HepG2 (cell line): ENCODE results near the gene TBCEL. TPM values are rescaled to one million over a fixed set of nuclear protein-coding genes. Genes with fewer than 3 reads are reported as not detected.

Experiments
- ATAC-seq: fragments of 200-7000 bp; cut with Tn5 transposase; 3 replicates; pipeline ENCODE4 v1.9.1; 2020; ENCODE audit warnings: mild to moderate bottlenecking, moderate library complexity
- BruUV-seq: library from RNA; stranded (reverse); fragments of 400-500 nt; replicated peaks from 2 replicates; lab custom pipeline; 2021; lab: Mats Ljungman, UMichigan
- CTCF ChIA-PET: fragments of 300-600 bp; formaldehyde crosslinking; extraction: SDS; loops from one replicate; lab custom pipeline; 2021; ENCODE audit warnings: low total read pairs, inconsistent platforms, low intra/inter-chr PET ratio; lab: Yijun Ruan, JAX
- POLR2A ChIA-PET: fragments of 350-600 bp; sonication (Branson Sonifier 250); formaldehyde crosslinking; loops from one replicate; lab custom pipeline; 2020; ENCODE audit warnings: antibody characterized with exemption, inconsistent platforms; lab: Yijun Ruan, JAX
- DNase-seq: peaks from one replicate; pipeline ENCODE4 v3.0.0-alpha.2; 2015; ENCODE audit warnings: low spot score
- FAIRE-seq: peaks from 3 replicates; lab custom pipeline; 2011; peaks lifted over from hg19 to GRCh38; lab: Jason Lieb, UNC
- H2AFZ ChIP-seq: one replicate; pipeline ENCODE4 v1.6.1; 2011; ENCODE audit warnings: low read length, inconsistent platforms
- H3K27ac ChIP-seq: fragments of 300-600 bp; 3 replicates; pipeline ENCODE4 v1.8.0; 2011; ENCODE audit warnings: mixed run types, mild to moderate bottlenecking, mixed read lengths, low read length, inconsistent platforms; ENCODE audit not compliant: insufficient read depth; ENCODE audit errors: extremely low read length
- H3K27me3 ChIP-seq, 2 experiments: fragments of 200-600 bp in 1 of 2; 2 replicates in 1 of 2; 3 replicates in 1 of 2; pipeline versions ENCODE4 v1.6.0 to v1.8.0; 2011; ENCODE audit warnings: low read length in 2 of 2, mild to moderate bottlenecking in 2 of 2, moderate library complexity in 2 of 2, inconsistent platforms in 1 of 2; ENCODE audit not compliant: insufficient read depth in 2 of 2, control insufficient read depth in 1 of 2
- H3K36me3 ChIP-seq, 2 experiments: fragments of 200-600 bp in 1 of 2; replicated peaks in 1 of 2; 2 replicates in 1 of 2; 3 replicates in 1 of 2; pipeline versions ENCODE4 v1.5.1 to v1.8.0; 2011; ENCODE audit warnings: low read length in 2 of 2, inconsistent platforms in 1 of 2; ENCODE audit not compliant: insufficient read depth in 2 of 2, control insufficient read depth in 1 of 2
- H3K4me1 ChIP-seq: 2 replicates; pipeline ENCODE4 v1.5.1; 2012; ENCODE audit warnings: low read length, inconsistent platforms; ENCODE audit not compliant: insufficient read depth
- H3K4me2 ChIP-seq: 2 replicates; pipeline ENCODE4 v1.6.0; 2011; ENCODE audit warnings: low read depth, low read length, inconsistent platforms
- H3K4me3 ChIP-seq, 3 experiments: fragments of 200-600 bp in 1 of 3; sonication (generic), shearing (Covaris generic) in 1 of 3; replicated peaks in 1 of 3; 2 replicates each; pipeline ENCODE4 v1.5.1; 2011 to 2016; ENCODE audit warnings: low read length in 3 of 3, inconsistent platforms in 2 of 3, low read depth in 2 of 3, mild to moderate bottlenecking in 2 of 3, control low read depth in 1 of 3, mixed read lengths in 1 of 3; ENCODE audit not compliant: insufficient read depth in 1 of 3
- H3K79me2 ChIP-seq: one replicate; pipeline ENCODE4 v1.6.1; 2011; ENCODE audit warnings: low read length, inconsistent platforms; ENCODE audit not compliant: insufficient read depth
- H3K9ac ChIP-seq: 2 replicates; pipeline ENCODE4 v1.6.0; 2011; ENCODE audit warnings: mild to moderate bottlenecking, low read depth, low read length, inconsistent platforms; ENCODE audit not compliant: insufficient read depth
- H3K9me3 ChIP-seq: 2 replicates; pipeline ENCODE4 v1.5.1; 2012; ENCODE audit warnings: mild to moderate bottlenecking, low read length
- H4K20me1 ChIP-seq: 2 replicates; pipeline ENCODE4 v1.6.0; 2011; ENCODE audit warnings: inconsistent platforms, mild to moderate bottlenecking, low read length, moderate library complexity; ENCODE audit not compliant: insufficient read depth
- ATF4 ChIP-seq, 2 experiments: fragments of 450-650 bp in 1 of 2; sonication (generic) in 1 of 2; formaldehyde crosslinking; IDR thresholded peaks; 2 replicates each; pipeline versions ENCODE4 v1.5.0 to v1.8.0; 2020 to 2022; ENCODE audit warnings: mild to moderate bottlenecking in 1 of 2, missing genetic modification reagents in 1 of 2
- CCDC6 ChIP-seq: sonication (generic); formaldehyde crosslinking; IDR thresholded peaks from 2 replicates; pipeline ENCODE4 v1.8.1; 2022; ENCODE audit warnings: mild to moderate bottlenecking, missing genetic modification reagents, moderate library complexity
- CEBPB ChIP-seq: IDR thresholded peaks from 2 replicates; pipeline ENCODE4 v1.6.1; 2011; ENCODE audit warnings: low read depth, low read length, improper control_type of control experiment, borderline replicate concordance
- CTCF ChIP-seq: sonication (generic); formaldehyde crosslinking; IDR thresholded peaks from 2 replicates; pipeline ENCODE4 v1.5.0; 2020; ENCODE audit warnings: mild to moderate bottlenecking, missing genetic modification reagents, moderate library complexity
- MIXL1 ChIP-seq: IDR thresholded peaks from 2 replicates; pipeline ENCODE4 v1.6.1; 2016
- RAD21 ChIP-seq: fragments of 450-650 bp; formaldehyde crosslinking; IDR thresholded peaks from 2 replicates; pipeline ENCODE4 v1.5.0; 2020; ENCODE audit warnings: mild to moderate bottlenecking
- SMC3 ChIP-seq: IDR thresholded peaks from 2 replicates; pipeline ENCODE4 v1.6.1; 2011; ENCODE audit warnings: low read length, improper control_type of control experiment
- STAG1 ChIP-seq: sonication (generic); formaldehyde crosslinking; IDR thresholded peaks from 2 replicates; pipeline ENCODE4 v1.4.0; 2020; ENCODE audit warnings: missing genetic modification reagents
- XRCC5 ChIP-seq: fragments of 200-400 bp; formaldehyde crosslinking; optimal IDR thresholded peaks from 2 replicates; pipeline ENCODE3; 2017; ENCODE audit warnings: mild to moderate bottlenecking, low read length
- ZNF501 ChIP-seq: sonication (generic); formaldehyde crosslinking; IDR thresholded peaks from 2 replicates; pipeline ENCODE4 v1.5.1; 2020; ENCODE audit warnings: mild to moderate bottlenecking, moderate library complexity, missing genetic modification reagents
- ZNF572 ChIP-seq: sonication (generic); formaldehyde crosslinking; IDR thresholded peaks from 2 replicates; pipeline ENCODE4 v1.5.1; 2020; ENCODE audit warnings: mild to moderate bottlenecking, missing genetic modification reagents
- ZNF605 ChIP-seq: sonication (generic); formaldehyde crosslinking; IDR thresholded peaks from 2 replicates; pipeline ENCODE4 v1.8.0; 2022; ENCODE audit warnings: mild to moderate bottlenecking, missing genetic modification reagents
- WGBS: methylation state at CpG from one replicate; pipeline ENCODE4 v1.1.6; 2017; ENCODE audit warnings: low lambda C conversion rate; 5-methylcytosine and 5-hydroxymethylcytosine counted together
- in situ Hi-C: cut with HindIII; loops from 2 replicates; pipeline ENCODE4 v1.10.0; 2017; ENCODE audit warnings: low pct_unique_long_range_greater_than_20kb; ENCODE audit not compliant: extremely low pct_ligation_motif_present
- intact Hi-C: fragments of 100-400 bp; cut with micrococcal nuclease; formaldehyde crosslinking; loops from one replicate; pipeline ENCODE4 v1.10.0; 2022; ENCODE audit not compliant: unreplicated experiment
- polyA plus RNA-seq, 8 experiments: library from polyadenylated mRNA; depleted of rRNA in 3 of 8; stranded (reverse) in 7 of 8; unstranded in 1 of 8; fragments of >200 nt; fragmentation: Illumina TruSeq in 4 of 8; extraction: Trizol in 4 of 8; gene quantifications; 2 replicates each; pipeline versions ENCODE4 v1.2.1 to v1.2.3, GENCODE V29; 2011 to 2016; ENCODE audit warnings: low read depth in 4 of 8, missing spikeins in 1 of 8, mixed read lengths in 1 of 8; ENCODE audit not compliant: insufficient read depth in 1 of 8
- total RNA-seq, 5 experiments: library from RNA; depleted of rRNA; stranded (reverse); fragments of >200 nt; fragmentation: Illumina TruSeq; extraction: Trizol; gene quantifications; 2 replicates each; pipeline ENCODE4 v1.2.3, GENCODE V29; 2016; ENCODE audit warnings: low read depth in 1 of 5

TBCEL gene
- total and polyA plus RNA-seq, 2 of the 13 experiments (the other 11 are each of a cell fraction or from before 2014, with no cell fraction given): 6.1 to 12.5 TPM

GRCh38 chr11:121112498-121113455, 88.9 kb downstream of the TBCEL start:
- FAIRE-seq (peak; percentile 66), DNase-seq (peak; percentile 52), ATAC-seq (peak; percentile 95)
- ChIA-PET POLR2A (no interaction called here), CTCF (interaction anchor here (0.7 kb wide), 1 partner anchor 179 kb away, joined by 3 read pairs; no protein-coding TSS in a partner anchor)
- Histone ChIP-seq H4K20me1 (no peaks in the 10 kb centered on the region), H3K27me3 (peaks cover 0 to 18% of the 10 kb centered on the region in 2 experiments; a peak in 3 of 5 replicates), H2AFZ (no peak overlapping the region), H3K4me1 (no peaks in the 10 kb centered on the region), H3K4me2 (no peak overlapping the region), H3K36me3 (no peaks in the 10 kb centered on the region), H3K9me3 (no peaks in the 10 kb centered on the region), H3K4me3 (no peak overlapping the region), H3K27ac (no peak overlapping the region), H3K79me2 (no peaks in the 10 kb centered on the region), H3K9ac (no peak overlapping the region)
- intact Hi-C loops: loop anchor here (1.0 to 10.0 kb wide), 4 partner anchors 80 to 602 kb away; partner anchors contain the start of gene GRIK4
- TF ChIP-seq ATF4 (CRISPR knock-in tag; IDR thresholded peaks at IDR 0.05) (no peak), ZNF572 (CRISPR knock-in tag) (no peak), SMC3 (peak; percentile 83), MIXL1 (CRISPR knock-in tag) (0 out of 2 replicates have a peak, but pooled peaks have one; percentile 48), XRCC5 (peak; percentile 28), CTCF (peak; percentile 81), ZNF501 (CRISPR knock-in tag) (0 out of 2 replicates have a peak, but pooled peaks have one; percentile 39), CEBPB (peak; percentile 64; the same call in 1 of the 2 replicates), STAG1 (CRISPR knock-in tag) (peak; percentile 84), RAD21 (peak; percentile 74), ZNF605 (0 out of 2 replicates have a peak, but pooled peaks have one; percentile 34), CCDC6 (CRISPR knock-in tag) (no peak)
- in situ Hi-C loops: loop anchor here (5.0 kb wide), 1 partner anchor 170 kb away; no protein-coding TSS in a partner anchor
- no TSS peak for BruUV-seq
- WGBS: 14% methylated on average over 22 of the region's 32 CpGs
